ENCODE results near the gene ABCA3.

GRCh38 chr16:2238150-2238837 is 102.2 kb downstream of the ABCA3 start:
- TF ChIP-seq, protein P1, sequence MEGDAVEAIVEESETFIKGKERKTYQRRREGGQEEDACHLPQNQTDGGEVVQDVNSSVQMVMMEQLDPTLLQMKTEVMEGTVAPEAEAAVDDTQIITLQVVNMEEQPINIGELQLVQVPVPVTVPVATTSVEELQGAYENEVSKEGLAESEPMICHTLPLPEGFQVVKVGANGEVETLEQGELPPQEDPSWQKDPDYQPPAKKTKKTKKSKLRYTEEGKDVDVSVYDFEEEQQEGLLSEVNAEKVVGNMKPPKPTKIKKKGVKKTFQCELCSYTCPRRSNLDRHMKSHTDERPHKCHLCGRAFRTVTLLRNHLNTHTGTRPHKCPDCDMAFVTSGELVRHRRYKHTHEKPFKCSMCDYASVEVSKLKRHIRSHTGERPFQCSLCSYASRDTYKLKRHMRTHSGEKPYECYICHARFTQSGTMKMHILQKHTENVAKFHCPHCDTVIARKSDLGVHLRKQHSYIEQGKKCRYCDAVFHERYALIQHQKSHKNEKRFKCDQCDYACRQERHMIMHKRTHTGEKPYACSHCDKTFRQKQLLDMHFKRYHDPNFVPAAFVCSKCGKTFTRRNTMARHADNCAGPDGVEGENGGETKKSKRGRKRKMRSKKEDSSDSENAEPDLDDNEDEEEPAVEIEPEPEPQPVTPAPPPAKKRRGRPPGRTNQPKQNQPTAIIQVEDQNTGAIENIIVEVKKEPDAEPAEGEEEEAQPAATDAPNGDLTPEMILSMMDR (IDR thresholded peaks at IDR 0.05), result no peak
- no peak for TF ChIP-seq POLR2A (IDR thresholded peaks at IDR 0.05)

Measured in tibial nerve (tissue), 3 donors.